22Rv1 (cell line): Measurements from ENCODE around the gene TECPR1.

Source experiments
- H3K27ac ChIP-seq: fragments of 450-650 bp; 2 replicates; pipeline ENCODE4 v1.5.1; 2017
- ZFX ChIP-seq: fragments of 450-650 bp; IDR thresholded peaks from 2 replicates; pipeline ENCODE4 v1.6.1; 2017; ENCODE audit warnings: antibody characterized with exemption, borderline replicate concordance
- TF ChIP-seq, protein P1 (sequence below): fragments of 450-650 bp; IDR thresholded peaks from 2 replicates; pipeline ENCODE4 v1.5.1; 2017; ENCODE audit warnings: mild to moderate bottlenecking

The TECPR1 gene

DNA sequence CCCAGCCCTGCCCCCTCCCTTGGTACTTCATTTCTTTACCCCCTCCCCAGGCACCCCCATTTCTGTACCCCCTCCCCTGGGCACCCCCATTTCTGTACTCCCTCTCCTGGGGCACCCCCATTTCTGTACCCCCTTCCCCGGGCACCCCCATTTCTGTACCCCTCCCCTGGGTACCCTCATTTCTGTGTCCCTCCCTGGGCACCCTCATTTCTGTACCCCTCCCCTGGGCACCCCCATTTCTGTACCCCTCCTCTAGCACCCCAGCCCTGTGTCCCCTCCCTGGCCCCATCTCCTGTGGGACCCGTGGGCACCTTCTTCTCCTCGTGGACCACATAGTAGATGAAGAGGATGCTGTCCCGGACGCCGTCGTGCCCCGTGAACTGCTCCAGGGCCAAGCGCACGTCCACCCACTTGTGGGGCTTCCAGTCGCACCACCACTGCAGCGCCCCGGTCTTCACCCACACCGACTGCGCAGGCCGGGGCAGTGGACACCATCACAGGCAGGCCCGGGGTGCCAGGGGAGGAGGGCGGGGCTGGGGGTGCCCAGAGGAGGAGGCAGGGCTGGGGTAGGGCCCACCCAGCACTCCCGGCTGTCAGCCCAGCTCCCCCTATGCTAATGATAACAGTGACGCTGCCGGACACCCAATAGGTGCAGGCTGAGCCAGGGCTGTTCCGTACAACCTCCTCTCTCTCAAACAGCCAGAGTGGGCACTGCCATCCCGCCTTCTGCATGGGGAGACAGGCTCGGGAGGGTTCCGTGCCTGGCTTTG is 20.4 kb downstream of the TECPR1 start:
- H3K27ac ChIP-seq = no peak overlapping the region
- TF ChIP-seq, protein P1, sequence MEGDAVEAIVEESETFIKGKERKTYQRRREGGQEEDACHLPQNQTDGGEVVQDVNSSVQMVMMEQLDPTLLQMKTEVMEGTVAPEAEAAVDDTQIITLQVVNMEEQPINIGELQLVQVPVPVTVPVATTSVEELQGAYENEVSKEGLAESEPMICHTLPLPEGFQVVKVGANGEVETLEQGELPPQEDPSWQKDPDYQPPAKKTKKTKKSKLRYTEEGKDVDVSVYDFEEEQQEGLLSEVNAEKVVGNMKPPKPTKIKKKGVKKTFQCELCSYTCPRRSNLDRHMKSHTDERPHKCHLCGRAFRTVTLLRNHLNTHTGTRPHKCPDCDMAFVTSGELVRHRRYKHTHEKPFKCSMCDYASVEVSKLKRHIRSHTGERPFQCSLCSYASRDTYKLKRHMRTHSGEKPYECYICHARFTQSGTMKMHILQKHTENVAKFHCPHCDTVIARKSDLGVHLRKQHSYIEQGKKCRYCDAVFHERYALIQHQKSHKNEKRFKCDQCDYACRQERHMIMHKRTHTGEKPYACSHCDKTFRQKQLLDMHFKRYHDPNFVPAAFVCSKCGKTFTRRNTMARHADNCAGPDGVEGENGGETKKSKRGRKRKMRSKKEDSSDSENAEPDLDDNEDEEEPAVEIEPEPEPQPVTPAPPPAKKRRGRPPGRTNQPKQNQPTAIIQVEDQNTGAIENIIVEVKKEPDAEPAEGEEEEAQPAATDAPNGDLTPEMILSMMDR = no peak
- TF ChIP-seq ZFX = no peak

DNA sequence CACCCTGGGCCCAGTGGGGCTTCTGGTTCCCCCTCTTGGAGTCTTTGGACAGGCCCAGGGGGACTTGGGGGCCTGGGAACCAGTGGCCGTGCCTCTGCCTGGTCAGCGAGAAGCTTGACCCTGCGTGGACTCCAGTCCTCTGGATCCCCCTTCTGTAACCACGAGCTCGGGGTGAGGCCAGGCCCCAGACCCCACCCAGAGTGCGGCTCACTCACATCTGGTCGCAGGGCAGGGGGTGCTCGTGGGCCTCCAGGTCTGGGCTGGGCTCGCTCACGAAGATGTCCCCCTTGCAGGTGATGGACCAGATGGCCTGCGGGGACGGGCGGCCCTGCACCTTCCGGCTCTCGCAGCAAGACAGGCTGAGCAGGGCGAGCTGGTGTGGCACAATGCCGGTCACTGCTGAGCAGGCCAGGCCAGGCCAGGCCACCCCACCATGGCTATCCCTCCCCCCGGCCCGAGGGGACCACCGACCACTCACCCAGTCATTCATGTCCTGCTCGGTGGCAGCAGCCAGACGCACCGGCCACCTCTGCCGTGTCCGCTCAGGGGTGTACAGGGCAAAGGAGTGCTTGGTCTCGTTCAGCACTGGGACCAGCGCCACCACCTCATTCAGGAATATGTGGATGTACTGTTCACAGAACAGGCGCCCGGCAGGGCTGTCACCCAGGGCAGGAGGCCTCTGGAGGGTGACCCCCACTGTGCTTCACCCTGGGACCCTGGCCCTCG is 21.1 kb downstream of the TECPR1 start:
- no peak for TF ChIP-seq ZFX
- TF ChIP-seq, protein P1 = no peak

DNA sequence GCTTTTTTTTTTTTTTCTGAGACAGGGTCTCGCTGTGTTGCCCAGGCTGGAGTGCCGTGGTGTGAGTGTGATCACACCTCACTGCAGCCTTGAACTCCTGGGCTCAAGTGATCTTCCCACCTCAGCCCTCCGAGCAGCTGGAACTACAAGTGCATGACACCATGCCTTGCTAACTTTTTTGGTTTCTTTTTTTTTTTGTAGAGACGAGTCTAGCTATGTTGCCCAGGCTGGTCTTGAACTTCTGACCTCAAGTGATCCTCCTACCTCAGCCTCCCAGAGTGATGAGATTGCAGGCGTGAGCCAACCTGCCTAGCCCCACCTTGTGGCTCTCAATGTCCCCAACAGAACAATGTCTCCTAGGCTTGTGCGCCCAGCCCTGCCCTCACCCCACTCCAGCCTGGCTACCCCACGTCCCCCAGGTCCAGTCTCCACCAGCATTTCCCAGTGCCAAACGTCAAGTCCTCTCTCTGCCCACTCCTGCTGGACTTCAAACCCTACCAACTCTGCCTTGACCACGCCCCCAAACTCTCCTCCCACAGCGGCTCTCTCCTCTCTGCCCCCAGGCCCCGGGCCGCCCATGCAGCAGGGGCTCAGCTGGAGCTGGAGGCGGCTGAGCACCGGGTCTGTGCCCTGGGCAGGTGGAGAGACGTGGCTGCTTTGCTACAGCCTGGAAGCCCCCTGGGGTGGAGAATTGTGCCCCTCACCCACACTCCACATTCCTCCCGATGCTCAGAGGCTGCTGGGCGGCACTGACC is 21.9 kb downstream of the TECPR1 start:
- TF ChIP-seq, protein P1 = no peak
- no peak for TF ChIP-seq ZFX
- H3K27ac ChIP-seq = no peak overlapping the region

More for the DNA sequence above, 21.1 kb downstream of the TECPR1 start:
- no peak overlapping the region for H3K27ac ChIP-seq

DNA sequence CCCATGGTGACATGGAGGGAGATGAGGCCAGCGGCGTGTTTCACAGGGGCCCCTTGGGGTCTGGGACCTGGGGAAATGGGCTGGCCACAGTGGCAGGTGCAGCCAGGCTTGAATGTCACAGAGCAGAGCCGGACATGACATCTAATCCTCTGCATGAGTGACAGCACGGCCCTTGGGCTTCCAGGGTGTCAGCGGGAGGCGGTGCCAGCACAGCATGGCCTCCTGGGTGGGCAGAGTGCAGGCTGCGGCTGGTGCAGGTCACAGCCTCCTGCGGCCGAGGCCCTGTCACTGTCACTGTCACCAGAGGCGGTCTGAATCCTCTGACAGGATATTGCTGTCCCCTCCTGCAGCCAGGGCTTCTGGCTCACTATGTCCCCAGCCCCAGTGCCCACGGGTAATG is 22.6 kb downstream of the TECPR1 start:
- no peak overlapping the region for H3K27ac ChIP-seq
- TF ChIP-seq ZFX = no peak
- TF ChIP-seq, protein P1 = no peak

DNA sequence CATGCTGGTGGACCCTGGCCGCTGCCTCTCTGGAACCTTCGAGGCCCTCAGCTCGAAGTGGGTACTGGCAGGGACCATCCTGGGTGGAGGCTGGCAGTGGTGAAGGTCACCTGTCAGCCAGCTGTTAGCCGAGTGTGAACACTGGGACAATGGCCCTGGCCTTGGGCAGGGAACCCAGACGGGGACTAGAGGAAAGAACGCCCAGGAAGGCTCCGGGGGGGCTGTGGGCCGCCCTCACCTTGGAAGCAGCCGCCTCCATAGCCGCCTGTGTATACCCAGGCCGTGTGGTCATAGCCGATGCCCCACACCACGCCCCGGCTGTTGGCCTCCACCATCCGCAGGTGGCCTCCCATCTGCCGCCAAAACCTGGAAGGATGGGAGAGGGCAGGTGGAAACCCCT is 23.2 kb downstream of the TECPR1 start:
- TF ChIP-seq ZFX = no peak
- TF ChIP-seq, protein P1 = no peak
- no peak overlapping the region for H3K27ac ChIP-seq

DNA sequence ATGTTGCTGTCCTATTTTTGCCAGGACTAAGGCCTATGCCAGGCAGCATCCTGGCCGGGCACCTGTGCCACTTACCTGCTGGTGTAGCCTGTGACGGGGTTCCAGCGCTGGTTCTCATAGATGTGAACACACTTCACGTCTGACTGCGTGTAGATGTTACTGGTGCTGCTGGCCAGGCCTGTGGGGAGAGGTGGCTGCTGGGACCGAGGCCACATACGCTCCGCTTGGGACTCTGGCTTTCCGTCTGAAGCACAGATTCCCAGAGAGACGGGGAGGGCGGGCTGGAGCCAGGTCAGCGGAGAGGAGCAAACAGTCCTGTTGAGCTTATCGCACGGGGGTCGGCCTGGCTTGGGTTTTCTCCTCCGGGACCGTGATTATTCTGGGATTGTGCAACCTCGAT is 24.1 kb downstream of the TECPR1 start:
- H3K27ac ChIP-seq = no peak overlapping the region
- no peak for TF ChIP-seq ZFX
- TF ChIP-seq, protein P1 = no peak
